NCI-H2227 treated with DMSO at 0.1 percent for 48 hours (cell line): ENCODE results near the gene SH3GL1.
A peak's percentile ranks its signal among the peaks of the same experiment; 100 is the strongest.
"Not testable (repeated sequence)": the region's sequence is repeated elsewhere in the genome, so short reads cannot be mapped to it uniquely, and the experiment has no call there.

ENCODE experiments used
- DNase-seq: peaks from one replicate; lab custom pipeline; 2025; lab: John Stamatoyannopoulos, UW

The SH3GL1 gene

GRCh38 chr19:4362831-4363545 is 37.4 kb downstream of the SH3GL1 start:
- DNase-seq: no peak

GRCh38 chr19:4362101-4362828 is 38.1 kb downstream of the SH3GL1 start:
- DNase-seq: no peak

GRCh38 chr19:4361152-4362046 is 38.9 kb downstream of the SH3GL1 start:
- no peak for DNase-seq

GRCh38 chr19:4360641-4361151 is 39.7 kb downstream of the SH3GL1 start:
- no peak for DNase-seq

GRCh38 chr19:4360081-4360569 is 40.2 kb downstream of the SH3GL1 start:
- DNase-seq: no peak

GRCh38 chr19:4359627-4360000 is 40.7 kb downstream of the SH3GL1 start:
- no peak for DNase-seq

GRCh38 chr19:4358709-4359626 is 41.4 kb downstream of the SH3GL1 start:
- no peak for DNase-seq

GRCh38 chr19:4357921-4358326 is 42.4 kb downstream of the SH3GL1 start:
- DNase-seq: no peak

GRCh38 chr19:4357095-4357797 is 43.1 kb downstream of the SH3GL1 start:
- DNase-seq: no peak

- DNase-seq: no peak
Observed at GRCh38 chr19:4354897-4355296, 45.5 kb downstream of the SH3GL1 start.

- no peak for DNase-seq
Observed at GRCh38 chr19:4354282-4354681, 46.1 kb downstream of the SH3GL1 start.

GRCh38 chr19:4352701-4353121 is 47.6 kb downstream of the SH3GL1 start:
- peak; percentile 11 for DNase-seq

GRCh38 chr19:4350726-4351125 is 49.6 kb downstream of the SH3GL1 start:
- no peak for DNase-seq

GRCh38 chr19:4350111-4350510 is 50.2 kb downstream of the SH3GL1 start:
- DNase-seq: no peak

- DNase-seq: not testable (repeated sequence)
Observed at GRCh38 chr19:4349225-4349624, 51.1 kb downstream of the SH3GL1 start.

- DNase-seq: no peak
Observed at GRCh38 chr19:4347521-4347920, 52.8 kb downstream of the SH3GL1 start.

- DNase-seq: no peak
Observed at GRCh38 chr19:4346020-4346383, 54.3 kb downstream of the SH3GL1 start.

GRCh38 chr19:4345342-4346019 is 54.9 kb downstream of the SH3GL1 start:
- no peak for DNase-seq

GRCh38 chr19:4343370-4344307 is 56.7 kb downstream of the SH3GL1 start, which contains the start of gene MPND:
Gene MPND (plus strand): TSS chr19:4343562. CDS start chr19:4343594, 32 bp downstream.
- DNase-seq: peak; percentile 53
